B cell (primary cell): ENCODE measurements around the gene RAP2C. TPM values are rescaled to one million over a fixed set of nuclear protein-coding genes. Genes with fewer than 3 reads are reported as not detected.

Experiments
- ATAC-seq: fragments of 200-7000 bp; cut with Tn5 transposase; one replicate; pipeline ENCODE4 v1.10.0; 2021; ENCODE audit warnings: low read depth, mild to moderate bottlenecking, moderate number of reproducible peaks, moderate library complexity
- CTCF ChIA-PET: fragments of 350-600 bp; sonication (Branson Sonifier 250); formaldehyde crosslinking; loops from one replicate; lab custom pipeline; 2021; ENCODE audit warnings: antibody characterized with exemption, inconsistent platforms; lab: Charles Lee
- POLR2A ChIA-PET: fragments of 350-600 bp; sonication (Branson Sonifier 250); formaldehyde crosslinking; loops from one replicate; lab custom pipeline; 2021; ENCODE audit warnings: antibody characterized with exemption; lab: Charles Lee
- DNase-seq: peaks from one replicate; pipeline ENCODE4 v3.0.0; 2013
- H2AFZ ChIP-seq: 2 replicates; pipeline ENCODE4 v1.6.1; 2012; ENCODE audit warnings: mild to moderate bottlenecking, low read depth, low read length; ENCODE audit not compliant: insufficient read depth, poor library complexity, severe bottlenecking
- H3K27ac ChIP-seq, 2 donors: 1 replicate in 1 of 2; 2 replicates in 1 of 2; pipeline ENCODE4 v1.5.1; 2012 to 2013; ENCODE audit warnings: low read length in 2 of 2, mild to moderate bottlenecking in 2 of 2, moderate library complexity in 1 of 2
- H3K27me3 ChIP-seq, 4 experiments: fragments of 200-600 bp in 1 of 4; sonication (generic) in 1 of 4; replicated peaks in 1 of 4; 1 replicate in 2 of 4; 2 replicates in 2 of 4; pipeline versions ENCODE4 v1.6.1 to v1.7.0; 2013 to 2016; ENCODE audit warnings: low read length in 3 of 4, mild to moderate bottlenecking in 2 of 4, mixed read lengths in 1 of 4, moderate library complexity in 1 of 4; ENCODE audit not compliant: insufficient read depth in 4 of 4, control insufficient read depth in 3 of 4; ENCODE audit errors: control extremely low read depth in 1 of 4
- H3K36me3 ChIP-seq, 2 experiments: replicated peaks in 1 of 2; 1 replicate in 1 of 2; 2 replicates in 1 of 2; pipeline versions ENCODE4 v1.6.1 to v1.7.1; 2013; ENCODE audit warnings: low read length in 1 of 2; ENCODE audit not compliant: insufficient read depth in 2 of 2, control insufficient read depth in 1 of 2; ENCODE audit errors: control extremely low read depth in 1 of 2, extremely low read depth in 1 of 2
- H3K4me1 ChIP-seq, 2 donors: fragments of 200-600 bp in 1 of 2; sonication (generic) in 1 of 2; 1 replicate in 1 of 2; 2 replicates in 1 of 2; pipeline versions ENCODE4 v1.5.1 to v1.6.1; 2013 to 2017; ENCODE audit warnings: low read length in 2 of 2; ENCODE audit not compliant: control insufficient read depth in 2 of 2, insufficient read depth in 2 of 2
- H3K4me2 ChIP-seq: replicated peaks from 2 replicates; pipeline ENCODE3; 2012; ENCODE audit warnings: mild to moderate bottlenecking, low read depth, low read length; ENCODE audit not compliant: poor library complexity, severe bottlenecking
- H3K4me3 ChIP-seq, 5 experiments: fragments of 200-600 bp in 1 of 5; sonication (generic) in 1 of 5; 1 replicate in 3 of 5; 2 replicates in 2 of 5; pipeline versions ENCODE4 v1.5.1 to v1.7.0; 2011 to 2016; ENCODE audit warnings: low read length in 4 of 5, mild to moderate bottlenecking in 4 of 5, low read depth in 2 of 5, control low read depth in 1 of 5, moderate library complexity in 1 of 5; ENCODE audit not compliant: insufficient read depth in 1 of 5; ENCODE audit errors: control extremely low read depth in 1 of 5, extremely low read depth in 1 of 5
- H3K79me2 ChIP-seq: fragments of 200-600 bp; sonication (generic); one replicate; pipeline ENCODE4 v1.6.0; 2016; ENCODE audit warnings: low read length; ENCODE audit not compliant: control insufficient read depth, insufficient read depth
- H3K9ac ChIP-seq: fragments of 200-600 bp; sonication (generic); 2 replicates; pipeline ENCODE4 v1.6.1; 2017; ENCODE audit warnings: mild to moderate bottlenecking, low read length, moderate library complexity
- H3K9me3 ChIP-seq, 3 donors: one replicate each; pipeline versions ENCODE4 v1.6.1 to v1.7.1; 2013; ENCODE audit warnings: low read length in 2 of 3; ENCODE audit not compliant: control insufficient read depth in 2 of 3, insufficient read depth in 1 of 3; ENCODE audit errors: control extremely low read depth in 1 of 3
- H4K20me1 ChIP-seq: 2 replicates; pipeline ENCODE4 v1.6.0; 2012; ENCODE audit warnings: mild to moderate bottlenecking, low read length; ENCODE audit not compliant: insufficient read depth, control insufficient read depth, poor library complexity, severe bottlenecking
- H3K27ac Mint-ChIP-seq: one replicate; pipeline ENCODE4 v1.8.0; 2021; ENCODE audit warnings: mixed read lengths
- H3K27me3 Mint-ChIP-seq: one replicate; pipeline ENCODE4 v1.8.0; 2021; ENCODE audit warnings: mixed read lengths
- H3K4me1 Mint-ChIP-seq: one replicate; pipeline ENCODE4 v1.8.0; 2021; ENCODE audit warnings: mixed read lengths
- H3K4me3 Mint-ChIP-seq: one replicate; pipeline ENCODE4 v1.8.0; 2021; ENCODE audit warnings: mixed read lengths
- H3K9me3 Mint-ChIP-seq: one replicate; pipeline ENCODE4 v1.8.0; 2022; ENCODE audit warnings: mixed read lengths; ENCODE audit not compliant: insufficient read depth
- CTCF ChIP-seq: fragments of 200-600 bp; IDR thresholded peaks from one replicate; pipeline ENCODE4 v1.8.0; 2022; ENCODE audit warnings: antibody characterized with exemption, mild to moderate bottlenecking
- EZH2 ChIP-seq: IDR thresholded peaks from 2 replicates; pipeline ENCODE4 v1.6.1; 2012; ENCODE audit warnings: borderline replicate concordance, low read depth, mild to moderate bottlenecking, moderate library complexity, low read length; ENCODE audit not compliant: insufficient read depth, poor library complexity, severe bottlenecking
- WGBS: methylation state at CpG from one replicate; pipeline ENCODE4 v1.1.5; 2013; ENCODE audit warnings: missing lambda C conversion rate; ENCODE audit not compliant: insufficient coverage; 5-methylcytosine and 5-hydroxymethylcytosine counted together
- intact Hi-C: fragments of 100-400 bp; cut with micrococcal nuclease; formaldehyde crosslinking; loops from one replicate; pipeline ENCODE4 v1.10.0; 2022
- polyA plus RNA-seq: library from polyadenylated mRNA; depleted of rRNA; stranded (reverse); fragments of >200 nt; gene quantifications from 2 replicates; pipeline ENCODE4 v1.2.3, GENCODE V29; 2012
- total RNA-seq, 2 donors: library from RNA; stranded (reverse); fragments of 120-200 nt in 1 of 2; gene quantifications; 1 replicate in 1 of 2; 2 replicates in 1 of 2; pipeline versions ENCODE4 v1.2.3 to v1.2.4, GENCODE V29; 2013 to 2022

RAP2C gene
- total and polyA plus RNA-seq, 2 donors (not counting 1 experiment from before 2014, with no cell fraction given): 23.2 to 46.0 TPM

GRCh38 chrX:132208422-132208821, 10.8 kb downstream of the RAP2C start:
- H3K4me3 ChIP-seq: no peak overlapping the region
- no peak for DNase-seq
- no peaks in the 10 kb centered on the region for H3K27me3 ChIP-seq
- H3K4me3 Mint-ChIP-seq: no peak overlapping the region
- POLR2A ChIA-PET: interaction anchor here (1.0 kb wide), 1 partner anchor 9 kb away, joined by 4 read pairs; no protein-coding TSS in a partner anchor
- no peak for ATAC-seq
- H3K4me2 ChIP-seq: no peak overlapping the region
- no peaks in the 10 kb centered on the region for H3K27me3 Mint-ChIP-seq
- H3K27ac Mint-ChIP-seq: no peak overlapping the region
- H3K36me3 ChIP-seq: peaks cover 0 to 35% of the 10 kb centered on the region in 2 experiments
- no peak overlapping the region for H3K27ac ChIP-seq
- H3K9me3 ChIP-seq: no peaks in the 10 kb centered on the region
- CTCF ChIA-PET: interaction anchor here (1.0 kb wide), 1 partner anchor 13 kb away, joined by 4 read pairs; no protein-coding TSS in a partner anchor
- TF ChIP-seq CTCF (no peak), EZH2 (no peak)
- H3K4me1 ChIP-seq: no peaks in the 10 kb centered on the region
- intact Hi-C loops: no loop called here
- peaks cover 14% of the 10 kb centered on the region for H3K79me2 ChIP-seq
- no CpG with 5 or more reads among the region's 1 CpG for WGBS
- H4K20me1 ChIP-seq: peaks cover 14% of the 10 kb centered on the region
- no peaks in the 10 kb centered on the region for H3K9me3 Mint-ChIP-seq
- H3K4me1 Mint-ChIP-seq: peaks cover 37% of the 10 kb centered on the region
- no peak overlapping the region for H2AFZ ChIP-seq
- H3K9ac ChIP-seq: no peak overlapping the region

- H3K27ac ChIP-seq: no peak overlapping the region
- no peak for DNase-seq
- H3K36me3 ChIP-seq: peaks cover 0 to 35% of the 10 kb centered on the region in 2 experiments
- TF ChIP-seq CTCF: no peak
- TF ChIP-seq EZH2: no peak
- H3K4me1 ChIP-seq: no peaks in the 10 kb centered on the region
- no CpG with 5 or more reads among the region's 2 CpGs for WGBS
- Mint-ChIP-seq H3K9me3 (no peaks in the 10 kb centered on the region), H3K4me3 (no peak overlapping the region), H3K27ac (no peak overlapping the region), H3K4me1 (peaks cover 36% of the 10 kb centered on the region), H3K27me3 (no peaks in the 10 kb centered on the region)
- peaks cover 14% of the 10 kb centered on the region for H4K20me1 ChIP-seq
- H3K9ac ChIP-seq: no peak overlapping the region
- H3K4me3 ChIP-seq: no peak overlapping the region
- H3K4me2 ChIP-seq: no peak overlapping the region
- intact Hi-C loops: no loop called here
- ATAC-seq: no peak
- CTCF ChIA-PET: interaction anchor here (1.7 kb wide), 1 partner anchor 11 kb away, joined by 7 read pairs; the partner anchor contains the start of gene RAP2C
- no peak overlapping the region for H2AFZ ChIP-seq
- peaks cover 14% of the 10 kb centered on the region for H3K79me2 ChIP-seq
- no peaks in the 10 kb centered on the region for H3K9me3 ChIP-seq
- H3K27me3 ChIP-seq: no peaks in the 10 kb centered on the region
- POLR2A ChIA-PET: interaction anchor here (1.0 kb wide), 1 partner anchor 10 kb away, joined by 4 read pairs; no protein-coding TSS in a partner anchor
These were observed 11.3 kb downstream of the RAP2C start for GRCh38 chrX:132207996-132208395.
